Loucy (cell line): ENCODE results near the gene DTNB.

Experiments
- CTCF ChIP-seq: fragments of 200-600 bp; sonication (generic); conservative IDR thresholded peaks from 2 replicates; pipeline ENCODE4 v1.5.1; 2014; ENCODE audit warnings: mild to moderate bottlenecking, antibody characterized with exemption, low read length
- EZH2phosphoT487 ChIP-seq: fragments of 200-600 bp; IDR thresholded peaks from 2 replicates; pipeline ENCODE4 v1.6.1; 2018; ENCODE audit warnings: antibody characterized with exemption, mild to moderate bottlenecking, moderate library complexity, borderline replicate concordance

- TF ChIP-seq CTCF (no peak), EZH2phosphoT487 (no peak)
Measured at GRCh38 chr2:25343187-25343825, 330.1 kb downstream of the DTNB start.
